A549 treated with Mapracorat at 1 μM for 4 hours (cell line): ENCODE measurements around the gene ZBTB46. TPM values are rescaled to one million over a fixed set of nuclear protein-coding genes. Genes with fewer than 3 reads are reported as not detected.

Experiments used
- total RNA-seq: library from RNA; stranded (reverse); fragments of 200-300 nt; extraction: Qiagen RNA extraction; gene quantifications from 5 replicates; pipeline ENCODE4 v1.2.3, GENCODE V29; 2022

The ZBTB46 gene, protein sequence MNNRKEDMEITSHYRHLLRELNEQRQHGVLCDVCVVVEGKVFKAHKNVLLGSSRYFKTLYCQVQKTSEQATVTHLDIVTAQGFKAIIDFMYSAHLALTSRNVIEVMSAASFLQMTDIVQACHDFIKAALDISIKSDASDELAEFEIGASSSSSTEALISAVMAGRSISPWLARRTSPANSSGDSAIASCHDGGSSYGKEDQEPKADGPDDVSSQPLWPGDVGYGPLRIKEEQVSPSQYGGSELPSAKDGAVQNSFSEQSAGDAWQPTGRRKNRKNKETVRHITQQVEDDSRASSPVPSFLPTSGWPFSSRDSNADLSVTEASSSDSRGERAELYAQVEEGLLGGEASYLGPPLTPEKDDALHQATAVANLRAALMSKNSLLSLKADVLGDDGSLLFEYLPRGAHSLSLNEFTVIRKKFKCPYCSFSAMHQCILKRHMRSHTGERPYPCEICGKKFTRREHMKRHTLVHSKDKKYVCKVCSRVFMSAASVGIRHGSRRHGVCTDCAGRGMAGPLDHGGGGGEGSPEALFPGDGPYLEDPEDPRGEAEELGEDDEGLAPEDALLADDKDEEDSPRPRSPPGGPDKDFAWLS
- total RNA-seq: 0.75 to 1.1 TPM (median 0.92 TPM) in 5 replicates

DNA sequence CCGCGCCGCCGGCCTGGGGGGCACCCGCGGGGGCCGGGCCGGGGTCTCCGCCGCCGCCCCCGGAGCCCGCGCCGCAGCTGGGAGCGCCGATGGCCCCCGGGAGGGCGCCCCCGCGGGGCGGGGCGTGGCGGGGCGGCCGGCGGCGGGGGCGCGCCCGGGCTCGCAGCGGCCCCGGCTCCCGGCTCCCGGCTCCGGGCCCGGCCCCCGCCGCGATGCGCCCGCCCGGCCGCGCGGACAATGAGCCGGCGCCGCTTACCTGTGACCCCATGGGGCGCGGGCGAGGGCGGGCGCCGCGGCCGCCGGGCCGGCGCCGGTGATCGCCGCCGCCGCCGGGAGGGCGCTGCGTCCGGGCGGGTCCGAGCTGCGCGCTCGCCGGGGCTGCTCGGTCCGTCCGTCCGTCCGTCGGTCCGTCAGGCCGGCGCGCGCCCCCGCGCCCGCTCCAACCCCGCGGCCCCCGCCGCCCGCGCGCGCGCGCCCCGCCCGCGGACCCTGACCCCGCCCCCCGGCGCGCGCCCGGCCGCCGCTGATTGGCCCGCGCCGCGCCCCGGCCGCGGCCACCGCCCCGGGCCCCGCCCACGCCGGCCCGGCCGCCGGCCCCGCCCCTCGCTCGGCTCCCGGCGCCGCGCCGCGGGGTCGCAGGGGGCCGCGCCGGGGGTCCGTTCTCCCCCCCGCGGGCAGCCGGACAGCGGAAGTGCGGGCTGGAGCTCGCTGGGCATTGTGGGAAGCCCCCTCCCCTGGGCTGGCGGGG lies at the start of gene ZBTB46:
Gene ZBTB46 (minus strand): TSS at position 424 of the 748 bp plus-strand sequence. CDS start 40,507 bp downstream, outside the sequence.

DNA sequence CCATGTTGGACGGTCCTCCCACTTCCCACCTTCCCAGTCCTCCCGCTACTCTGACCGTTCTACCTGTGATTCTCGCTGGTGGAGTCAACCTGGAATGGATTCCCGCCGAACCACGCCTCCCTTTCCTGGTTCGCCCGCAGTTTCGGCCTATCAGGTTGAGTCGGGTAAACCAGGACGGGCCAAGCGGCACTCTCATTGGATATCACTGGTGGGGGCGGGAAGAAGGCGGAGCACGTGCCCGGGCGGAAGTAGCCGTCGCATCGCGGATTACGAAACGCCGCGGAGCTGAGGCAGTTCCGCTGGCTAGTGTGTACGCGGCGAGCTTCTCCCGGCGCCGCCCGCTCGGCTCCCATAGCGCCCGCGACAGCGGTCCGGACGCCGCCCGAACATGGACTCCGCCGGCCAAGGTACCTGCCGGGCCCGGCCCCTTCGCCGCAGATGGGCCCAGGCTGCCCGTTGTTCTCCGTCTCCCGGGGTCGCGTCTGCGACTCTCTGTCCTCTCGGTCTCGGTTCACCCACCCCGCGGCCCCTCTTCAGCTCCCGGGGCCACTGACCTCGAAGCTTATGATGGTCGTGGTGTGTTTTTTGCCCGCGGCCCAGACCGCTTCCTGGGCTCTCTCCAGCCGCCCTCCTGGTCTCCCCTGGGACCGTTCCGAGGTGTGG lies 34.0 kb upstream of the ZBTB46 start, which contains the start of gene TPD52L2:
Gene TPD52L2 (plus strand): TSS at position 293 of the 663 bp plus-strand sequence. CDS start 96 bp downstream, at position 389.

DNA sequence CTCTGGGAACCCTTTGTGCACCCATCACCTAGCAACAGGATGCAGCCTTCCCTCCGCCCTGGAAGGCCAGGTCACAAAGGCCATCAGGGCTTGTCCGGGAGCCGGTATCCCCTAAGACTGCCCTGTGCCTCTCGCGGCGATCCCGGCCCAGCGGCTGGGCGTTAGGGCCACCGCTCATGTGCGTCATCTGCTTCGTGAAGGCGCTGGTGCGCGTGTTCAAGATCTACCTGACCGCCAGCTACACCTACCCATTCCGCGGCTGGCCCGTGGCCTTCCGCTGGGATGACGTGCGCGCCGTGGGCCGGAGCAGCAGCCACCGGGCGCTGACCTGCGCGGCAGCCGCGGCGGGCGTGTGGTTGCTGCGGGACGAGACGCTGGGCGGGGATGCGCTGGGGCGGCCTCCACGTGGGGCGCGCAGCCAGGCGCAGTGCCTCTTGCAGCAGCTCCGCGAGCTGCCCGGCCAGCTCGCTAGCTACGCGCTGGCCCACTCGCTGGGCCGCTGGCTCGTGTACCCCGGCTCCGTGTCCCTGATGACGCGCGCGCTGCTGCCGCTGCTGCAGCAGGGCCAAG lies 30.4 kb upstream of the ZBTB46 start, which contains the start of gene ABHD16B:
Gene ABHD16B (plus strand): TSS at position 134 of the 570 bp plus-strand sequence. CDS start 43 bp downstream, at position 177.

GRCh38 chr20:63739130-63740069 lies 91.7 kb downstream of the ZBTB46 start, which contains the start of gene SLC2A4RG:
TSS of gene SLC2A4RG (plus strand) at chr20:63739776. CDS start at chr20:63739913, 137 bp downstream.

GRCh38 chr20:63735859-63736718 lies 95.0 kb downstream of the ZBTB46 start, which contains the start of gene LIME1:
TSS of gene LIME1 (plus strand) at chr20:63736664. CDS start at chr20:63737550, 886 bp downstream.

GRCh38 chr20:63707558-63708300 lies 123.3 kb downstream of the ZBTB46 start, which contains the start of the genes ARFRP1 and ZGPAT:
TSS of gene ARFRP1 (minus strand) at chr20:63707976. CDS start at chr20:63707091, 885 bp downstream.
TSS of gene ZGPAT (plus strand) at chr20:63708039. CDS start at chr20:63708581, 542 bp downstream.

GRCh38 chr20:63696628-63697356 lies 134.3 kb downstream of the ZBTB46 start, which contains the start of gene TNFRSF6B:
TSS of gene TNFRSF6B (plus strand) at chr20:63696652. CDS start at chr20:63696768, 116 bp downstream.

Other genes starting within 250 kb of the ZBTB46 start
- 7.9 to 10.7 TPM (median 9.8 TPM) in 5 replicates for gene GMEB2, start 204.2 kb downstream of the ZBTB46 start, total RNA-seq
- gene STMN3, start 177.8 kb downstream of the ZBTB46 start, total RNA-seq: 7.7 to 11.7 TPM (median 9.6 TPM) in 5 replicates
- 3.4 to 10.0 TPM (median 7.0 TPM) in 5 replicates for gene RTEL1, start 173.0 kb downstream of the ZBTB46 start, total RNA-seq
- gene TNFRSF6B, start 134.6 kb downstream of the ZBTB46 start, total RNA-seq: 0.35 to 1.5 TPM (median 0.93 TPM) in 5 replicates
- gene ARFRP1, start 123.3 kb downstream of the ZBTB46 start, total RNA-seq: 30.6 to 40.0 TPM (median 36.2 TPM) in 5 replicates
- gene ZGPAT, start 123.2 kb downstream of the ZBTB46 start, total RNA-seq: 22.0 to 30.9 TPM (median 26.9 TPM) in 5 replicates
- gene LIME1, start 94.6 kb downstream of the ZBTB46 start, total RNA-seq: 5.6 to 12.4 TPM (median 9.3 TPM) in 5 replicates
- 55.9 to 105 TPM (median 96.0 TPM) in 5 replicates for gene SLC2A4RG, start 91.5 kb downstream of the ZBTB46 start, total RNA-seq
- not detected in 5 replicates for gene ABHD16B, start 30.2 kb upstream of the ZBTB46 start, total RNA-seq
- gene TPD52L2, start 34.0 kb upstream of the ZBTB46 start, total RNA-seq: 126 to 137 TPM (median 132 TPM) in 5 replicates
- gene DNAJC5, start 63.9 kb upstream of the ZBTB46 start, total RNA-seq: 22.6 to 29.0 TPM (median 28.3 TPM) in 5 replicates
- 25.1 to 39.5 TPM (median 33.0 TPM) in 5 replicates for gene UCKL1, start 125.2 kb upstream of the ZBTB46 start, total RNA-seq
- 9.0 to 13.6 TPM (median 12.2 TPM) in 5 replicates for gene ZNF512B, start 138.7 kb upstream of the ZBTB46 start, total RNA-seq
- not detected in 5 replicates for gene SAMD10, start 148.4 kb upstream of the ZBTB46 start, total RNA-seq
- 49.2 to 55.6 TPM (median 53.8 TPM) in 5 replicates for gene PRPF6, start 149.9 kb upstream of the ZBTB46 start, total RNA-seq
- 0.15 to 0.65 TPM (median 0.42 TPM) in 5 replicates for gene C20orf204, start 204.9 kb upstream of the ZBTB46 start, total RNA-seq
- gene SOX18, start 218.4 kb upstream of the ZBTB46 start, total RNA-seq: 1.1 to 2.7 TPM (median 2.3 TPM) in 5 replicates
- gene TCEA2, start 231.9 kb upstream of the ZBTB46 start, total RNA-seq: 30.7 to 50.1 TPM (median 46.7 TPM) in 5 replicates
- 19.9 to 36.6 TPM (median 34.3 TPM) in 5 replicates for gene RGS19, start 248.3 kb upstream of the ZBTB46 start, total RNA-seq
- gene OPRL1, start 248.8 kb upstream of the ZBTB46 start, total RNA-seq: 0.73 to 1.2 TPM (median 0.99 TPM) in 5 replicates